HG02763 (cell line): ENCODE data around the gene AFG3L2.

ENCODE experiments used
- ATAC-seq: cut with Tn5 transposase; IDR thresholded peaks from one replicate; pipeline ENCODE4 v1.9.1; 2021; ENCODE audit warnings: mild to moderate bottlenecking, moderate library complexity; ENCODE audit not compliant: unreplicated experiment

AFG3L2 gene

DNA sequence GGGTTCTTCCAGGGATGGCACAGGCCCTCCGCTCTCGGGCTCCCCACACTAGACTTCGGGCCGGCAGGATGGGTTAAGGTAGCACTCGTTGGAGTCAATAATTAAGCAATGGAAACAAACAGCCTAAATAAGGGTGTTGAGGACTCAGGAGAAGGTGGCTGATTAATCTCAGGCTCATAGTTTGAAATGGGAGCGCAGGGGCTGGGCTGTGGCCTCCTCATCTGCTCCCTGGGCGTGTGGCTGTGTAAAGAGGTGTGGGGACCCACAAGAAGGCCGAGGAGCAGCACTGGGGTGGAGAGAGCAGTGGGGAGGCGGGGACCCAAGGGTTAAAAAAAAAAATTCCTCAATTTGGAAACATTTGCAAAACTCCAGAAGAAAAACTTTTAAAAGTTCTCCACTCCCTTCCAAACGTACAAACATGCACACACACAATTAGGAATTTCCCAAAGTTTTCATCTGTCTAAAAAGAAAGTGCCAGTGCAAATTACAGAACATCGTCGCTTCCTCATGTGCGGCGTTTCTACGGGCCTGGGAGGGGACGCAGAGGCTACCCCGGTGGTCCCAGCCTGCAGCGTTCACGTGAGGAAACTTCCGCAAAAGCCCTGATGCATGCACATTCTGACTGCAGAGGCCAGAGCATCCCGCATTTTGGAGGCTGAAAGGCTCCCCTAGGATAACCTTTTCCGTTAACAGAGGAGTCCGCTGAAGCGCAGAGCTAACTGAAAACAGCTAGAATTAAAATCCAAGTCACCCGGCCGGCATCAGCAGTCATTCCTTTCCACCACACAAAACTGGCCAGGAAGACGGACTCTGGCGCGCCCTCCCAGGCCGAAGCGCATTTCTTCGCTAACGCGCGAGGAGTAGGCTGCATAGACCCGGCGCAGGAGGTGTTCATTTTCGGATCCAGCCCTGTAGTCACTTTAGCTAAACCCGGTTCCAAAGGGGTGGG is 70.0 kb downstream of the AFG3L2 start:
- ATAC-seq, result no peak

DNA sequence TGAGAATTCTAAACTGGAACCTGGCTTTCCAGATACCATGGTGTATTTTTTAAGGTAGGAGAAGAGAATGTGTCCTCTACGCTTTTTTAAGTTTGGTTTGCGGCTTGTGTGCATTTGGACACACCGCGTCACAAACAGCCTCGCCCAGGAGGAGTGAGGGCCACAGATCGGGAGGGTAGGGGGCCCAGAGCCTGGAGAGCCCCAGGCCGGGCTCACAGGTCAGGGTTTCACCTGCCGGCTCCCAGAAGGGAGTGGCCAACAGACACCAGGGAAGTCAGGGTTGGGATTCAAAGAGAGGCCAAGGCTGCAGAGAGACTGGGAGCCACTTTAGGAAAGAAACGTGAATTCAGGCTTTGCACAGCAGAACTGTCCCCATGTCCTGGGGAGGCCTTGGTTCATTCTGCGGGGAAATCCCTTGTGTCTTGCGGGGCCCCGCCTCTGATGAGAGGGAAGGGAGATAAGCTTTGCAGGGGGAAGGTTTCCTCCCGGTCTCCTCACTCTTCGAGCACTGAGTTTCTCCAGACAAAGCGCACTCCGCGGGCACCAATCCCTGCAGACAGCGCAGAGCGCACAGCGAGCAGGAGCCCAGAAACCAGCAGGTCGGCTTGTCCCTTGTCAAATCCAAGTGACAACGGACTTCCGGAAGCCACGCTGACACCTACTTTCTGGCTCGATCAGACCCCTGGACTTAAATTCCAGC is 70.9 kb downstream of the AFG3L2 start:
- no peak for ATAC-seq

DNA sequence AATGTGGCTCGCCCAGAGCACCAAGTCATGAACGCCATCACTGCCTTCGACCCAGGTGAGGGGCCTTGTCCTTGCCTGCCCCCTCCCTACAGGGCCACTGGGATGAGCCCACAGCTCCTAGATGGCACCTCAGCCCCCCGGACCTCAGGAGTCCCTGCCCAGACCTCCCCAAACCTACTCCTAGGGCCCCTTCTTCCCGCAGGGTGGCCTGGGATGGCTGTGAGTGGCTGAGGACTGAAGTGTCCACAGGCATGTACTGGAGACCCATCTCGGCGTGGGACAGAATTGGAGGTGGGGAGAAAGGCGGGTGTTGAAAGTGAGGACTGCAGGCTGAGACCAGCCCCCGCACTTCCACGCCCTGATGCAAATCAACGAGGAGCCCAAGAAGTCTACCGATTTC is 71.8 kb downstream of the AFG3L2 start:
- ATAC-seq, result no peak

DNA sequence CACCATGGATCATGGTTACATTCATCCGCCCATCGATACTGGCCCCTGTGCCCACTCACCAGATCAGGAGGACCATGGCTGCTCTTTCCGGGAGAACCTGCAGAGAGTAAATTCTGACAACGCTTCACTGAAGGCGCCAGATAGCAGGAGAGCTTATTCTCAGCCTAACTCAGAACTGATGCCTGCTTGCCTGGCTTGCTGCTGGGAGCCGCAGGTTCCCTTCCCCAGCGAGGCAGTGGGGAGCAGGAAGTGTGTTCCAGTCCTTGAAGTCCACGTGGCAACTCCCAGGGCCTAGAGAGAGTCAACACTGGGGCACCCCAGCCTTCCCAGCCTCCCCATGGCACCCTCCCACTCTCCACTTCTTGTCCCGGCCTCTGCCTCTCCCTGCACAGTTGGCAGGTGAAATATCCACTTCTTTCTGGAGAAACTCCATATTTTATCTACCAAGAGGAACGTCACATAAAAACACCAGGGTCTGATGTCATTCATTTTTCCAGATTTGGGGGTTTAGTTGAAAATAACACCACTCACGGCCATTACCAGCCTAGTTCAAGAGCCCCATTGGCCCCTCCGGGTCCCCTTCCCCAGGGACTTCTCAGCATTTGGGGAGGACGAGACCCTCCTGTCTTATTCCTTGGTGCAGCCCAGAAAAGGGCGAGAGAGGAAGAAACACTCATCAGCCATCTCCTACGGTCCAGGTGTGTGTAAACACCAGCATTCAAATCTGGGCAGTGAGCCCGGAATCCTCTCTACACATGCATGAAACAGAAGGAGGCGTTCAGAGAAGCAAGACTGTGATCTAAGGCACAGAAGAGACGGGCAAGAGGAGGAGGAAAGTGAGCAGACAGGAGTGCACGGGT is 72.4 kb downstream of the AFG3L2 start:
- no peak for ATAC-seq

DNA sequence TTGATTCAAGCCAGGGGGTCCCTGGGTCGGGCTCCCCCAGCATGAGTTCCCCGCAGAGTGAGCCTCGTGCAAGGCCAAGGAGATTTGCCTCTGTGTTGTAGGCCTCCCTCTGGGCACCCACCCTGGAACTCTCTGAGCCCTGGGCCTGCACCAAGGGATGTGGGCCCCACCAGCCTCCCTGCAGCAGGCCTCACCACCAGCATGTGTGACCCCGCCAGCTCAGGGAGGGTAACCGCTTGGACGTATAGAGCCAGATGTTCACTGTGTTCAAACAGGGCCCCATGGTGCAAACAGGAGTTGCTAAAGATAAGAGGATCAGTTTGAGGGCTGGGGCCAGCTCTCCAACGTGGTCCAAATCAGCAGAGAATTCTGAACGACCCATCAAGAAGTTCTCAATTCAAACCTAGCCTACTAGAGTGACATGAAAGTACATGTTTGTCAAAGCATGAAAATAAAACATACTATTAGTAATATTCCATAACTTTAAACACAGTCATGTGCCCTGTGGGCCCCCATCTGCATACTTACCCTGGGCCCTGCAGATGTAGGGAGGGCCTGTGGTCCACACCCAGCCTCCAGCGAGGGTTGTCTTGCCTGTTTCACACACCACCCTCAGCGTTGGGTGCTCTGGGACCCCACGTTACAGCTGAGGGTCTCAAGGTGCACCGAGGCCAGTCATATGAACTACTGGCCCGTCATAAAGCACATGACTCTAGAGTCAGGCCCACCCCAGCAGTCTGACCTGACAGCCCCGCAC is 74.5 kb downstream of the AFG3L2 start:
- no peak for ATAC-seq

- no peak for ATAC-seq
Observed at GRCh38 chr18:12301263-12302005, 75.6 kb downstream of the AFG3L2 start.

- no peak for ATAC-seq
Observed at GRCh38 chr18:12299862-12300261, 77.2 kb downstream of the AFG3L2 start.

- ATAC-seq, result no peak
Observed at GRCh38 chr18:12296457-12296856, 80.6 kb downstream of the AFG3L2 start.

GRCh38 chr18:12296087-12296403 is 81.0 kb downstream of the AFG3L2 start:
- ATAC-seq, result no peak

- no peak for ATAC-seq
Observed at GRCh38 chr18:12295389-12296086, 81.5 kb downstream of the AFG3L2 start.

- no peak for ATAC-seq
Observed at GRCh38 chr18:12293831-12294230, 83.2 kb downstream of the AFG3L2 start.

DNA sequence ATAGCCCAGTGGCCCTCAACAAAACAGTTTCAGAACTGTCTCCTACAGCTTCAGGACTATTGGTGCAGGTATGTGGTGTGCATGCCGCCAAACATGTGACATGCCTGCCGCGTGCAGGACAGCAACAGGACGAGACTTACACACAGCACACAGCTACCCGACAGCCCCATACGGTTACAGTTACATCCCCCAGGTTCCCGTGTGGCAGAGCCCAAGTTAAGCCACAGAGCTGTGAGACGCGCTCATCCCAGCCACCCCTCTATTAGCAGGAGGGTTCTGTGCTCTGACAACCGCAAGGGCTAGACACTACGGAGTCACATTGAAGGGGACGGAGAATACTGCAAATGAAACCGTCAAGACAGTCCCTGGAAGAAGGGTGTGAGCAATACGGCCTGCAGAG is 85.3 kb downstream of the AFG3L2 start:
- no peak for ATAC-seq

DNA sequence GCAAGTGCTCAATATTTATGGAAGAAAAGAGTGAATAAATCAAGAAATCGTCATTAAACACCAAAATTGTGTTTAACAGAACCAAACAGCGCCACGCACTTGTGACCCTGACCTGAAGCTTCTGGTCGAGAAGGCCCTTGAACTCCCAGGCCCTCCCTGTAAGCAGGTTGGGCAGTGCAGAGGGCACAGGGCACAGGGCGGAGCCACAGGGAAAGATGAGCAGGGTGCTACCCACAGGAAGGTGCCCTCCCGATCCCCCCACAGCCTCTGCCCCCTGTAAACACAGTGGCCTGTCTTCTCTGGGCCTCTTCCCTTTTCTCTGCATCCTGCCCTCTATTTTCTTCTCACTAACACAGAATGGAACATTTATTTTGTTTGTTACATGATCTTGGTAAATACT is 85.9 kb downstream of the AFG3L2 start:
- no peak for ATAC-seq

- no peak for ATAC-seq
Observed at GRCh38 chr18:12290086-12290485, 86.9 kb downstream of the AFG3L2 start.

GRCh38 chr18:12288403-12288755 is 88.6 kb downstream of the AFG3L2 start:
- ATAC-seq, result no peak

DNA sequence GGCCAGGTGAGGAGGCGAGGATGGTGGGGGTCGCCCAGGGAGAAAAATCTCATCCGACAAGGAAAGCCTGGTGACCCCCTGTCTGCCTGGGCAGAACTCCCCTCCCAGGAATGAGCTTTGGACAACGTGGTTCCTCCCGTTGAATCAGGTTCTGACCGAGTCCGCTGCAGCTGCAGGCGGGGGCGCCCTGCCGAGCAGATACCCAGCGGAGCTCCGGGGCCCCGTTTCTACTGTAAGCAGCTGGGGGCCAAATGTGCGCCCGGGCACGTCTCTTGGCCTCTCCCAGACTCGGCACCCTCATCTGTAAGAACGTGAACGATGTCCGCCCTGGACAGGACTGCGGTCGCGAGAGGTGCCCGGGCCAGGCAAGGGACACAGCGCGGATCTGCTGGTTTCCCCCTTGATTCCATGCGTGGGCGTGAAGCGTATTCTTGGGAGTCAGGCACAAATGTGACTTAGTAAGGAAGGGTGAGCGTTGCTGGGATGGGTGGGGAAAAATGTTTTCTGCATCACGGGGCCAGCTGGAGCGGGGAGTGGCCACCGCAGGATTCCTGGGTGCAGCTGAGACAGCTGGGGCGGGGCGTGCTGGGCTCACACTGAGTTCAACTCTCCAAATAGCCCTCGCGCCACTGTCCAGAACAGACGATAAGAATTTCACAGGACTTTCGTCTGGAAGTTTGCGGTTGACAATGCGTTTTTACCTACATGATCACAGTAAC is 89.2 kb downstream of the AFG3L2 start:
- no peak for ATAC-seq

GRCh38 chr18:12287131-12287681 is 89.8 kb downstream of the AFG3L2 start:
- no peak for ATAC-seq

DNA sequence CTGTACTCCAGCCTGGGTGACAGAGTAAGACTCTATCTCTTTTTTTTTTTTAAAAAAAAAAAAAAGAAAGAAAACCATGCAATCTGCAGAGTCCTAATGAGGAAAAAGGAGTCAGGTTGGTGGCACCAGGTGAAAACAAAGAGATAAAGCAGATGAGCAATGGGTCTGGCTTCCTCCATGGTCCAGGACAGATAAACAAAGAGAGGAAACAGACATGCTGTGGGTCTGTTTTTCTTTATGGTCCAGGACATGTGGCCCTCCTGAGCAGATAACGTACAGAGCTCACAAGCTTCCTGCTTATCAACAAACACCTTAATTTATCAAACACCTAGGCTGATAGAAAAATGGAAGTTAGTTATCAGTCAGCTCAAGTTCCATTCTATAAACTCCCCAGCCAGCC is 93.4 kb downstream of the AFG3L2 start:
- no peak for ATAC-seq

GRCh38 chr18:12283256-12283655 is 93.8 kb downstream of the AFG3L2 start:
- no peak for ATAC-seq
